HEK293 (cell line): ENCODE results near the gene SH2B2.
"Not testable (repeated sequence)": the region's sequence is repeated elsewhere in the genome, so short reads cannot be mapped to it uniquely, and the experiment has no call there.

Experiments
- CTCF ChIA-PET: fragments of 350-600 bp; formaldehyde crosslinking; extraction: SDS; loops from one replicate; lab custom pipeline; 2021; ENCODE audit warnings: antibody characterized with exemption; lab: Yijun Ruan, JAX
- POLR2A ChIA-PET: fragments of 300-600 bp; formaldehyde crosslinking; extraction: SDS; loops from one replicate; lab custom pipeline; 2020; ENCODE audit warnings: antibody characterized with exemption, inconsistent platforms; lab: Yijun Ruan, JAX
- H3K27ac ChIP-seq: fragments of 200-500 bp; sonication (Bioruptor generic); 2 replicates; pipeline ENCODE4 v1.5.1; 2014; ENCODE audit warnings: low read depth, low read length, control low read depth, inconsistent platforms; ENCODE audit errors: extremely low read depth
- H3K36me3 ChIP-seq, 2 experiments: fragments of 200-500 bp in 1 of 2; sonication (Bioruptor generic) in 1 of 2; 1 replicate in 1 of 2; 2 replicates in 1 of 2; pipeline ENCODE4 v1.5.1; 2014 to 2017; ENCODE audit warnings: inconsistent platforms in 2 of 2, low read length in 2 of 2; ENCODE audit not compliant: control insufficient read depth in 2 of 2, insufficient read depth in 1 of 2
- H3K4me1 ChIP-seq: fragments of 200-500 bp; sonication (Bioruptor generic); 2 replicates; pipeline ENCODE4 v1.5.1; 2014; ENCODE audit warnings: mild to moderate bottlenecking, low read length, inconsistent platforms; ENCODE audit not compliant: control insufficient read depth, insufficient read depth
- H3K4me3 ChIP-seq: 2 replicates; pipeline ENCODE4 v1.5.1; 2011; ENCODE audit warnings: low read depth, mild to moderate bottlenecking, control low read depth, low read length, moderate library complexity
- H3K9me3 ChIP-seq: fragments of 200-500 bp; sonication (Bioruptor generic); 2 replicates; pipeline ENCODE4 v1.5.1; 2014; ENCODE audit warnings: low read depth, low read length, inconsistent platforms; ENCODE audit not compliant: control insufficient read depth, insufficient read depth
- ZXDB ChIP-seq: fragments of 450-650 bp; formaldehyde crosslinking; IDR thresholded peaks from 2 replicates; pipeline ENCODE4 v1.5.1; 2016; ENCODE audit warnings: missing biosample characterization, missing genetic modification characterization
- TF ChIP-seq, protein P1 (sequence below): fragments of 450-650 bp; formaldehyde crosslinking; IDR thresholded peaks from 2 replicates; pipeline ENCODE4 v1.5.1; 2016; ENCODE audit warnings: missing biosample characterization, missing genetic modification characterization
- TF ChIP-seq, protein P2 (sequence below): fragments of 450-650 bp; formaldehyde crosslinking; conservative IDR thresholded peaks from 2 replicates; pipeline ENCODE4 v1.5.1; 2016; ENCODE audit warnings: low read depth, missing biosample characterization, missing genetic modification characterization
- TF ChIP-seq, protein P3 (sequence below): fragments of 450-650 bp; formaldehyde crosslinking; IDR thresholded peaks from 2 replicates; pipeline ENCODE4 v1.5.1; 2016; ENCODE audit warnings: missing biosample characterization, missing genetic modification characterization

SH2B2 gene

DNA sequence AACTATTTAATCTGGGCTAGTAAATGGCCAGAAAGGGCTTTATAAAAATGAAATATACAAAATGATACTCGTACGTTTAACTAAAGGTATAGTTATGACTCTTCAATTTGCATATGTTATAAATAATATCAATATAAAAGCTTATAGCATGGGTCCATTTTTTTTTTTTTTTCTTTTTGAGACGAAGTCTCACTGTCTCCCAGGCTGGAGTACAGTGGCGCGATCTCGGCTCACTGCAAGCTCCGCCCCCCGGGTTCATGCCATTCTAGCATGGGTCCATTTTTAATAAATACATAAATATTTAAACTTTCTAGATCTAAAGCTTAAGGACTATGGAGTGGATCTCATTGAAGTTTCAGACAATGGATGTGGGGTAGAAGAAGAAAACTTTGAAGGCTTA lies 50.3 kb downstream of the SH2B2 start:
- H3K36me3 ChIP-seq, H3K4me3 ChIP-seq, H3K4me1 ChIP-seq, H3K27ac ChIP-seq, POLR2A ChIA-PET, CTCF ChIA-PET, H3K9me3 ChIP-seq: not testable (repeated sequence)

DNA sequence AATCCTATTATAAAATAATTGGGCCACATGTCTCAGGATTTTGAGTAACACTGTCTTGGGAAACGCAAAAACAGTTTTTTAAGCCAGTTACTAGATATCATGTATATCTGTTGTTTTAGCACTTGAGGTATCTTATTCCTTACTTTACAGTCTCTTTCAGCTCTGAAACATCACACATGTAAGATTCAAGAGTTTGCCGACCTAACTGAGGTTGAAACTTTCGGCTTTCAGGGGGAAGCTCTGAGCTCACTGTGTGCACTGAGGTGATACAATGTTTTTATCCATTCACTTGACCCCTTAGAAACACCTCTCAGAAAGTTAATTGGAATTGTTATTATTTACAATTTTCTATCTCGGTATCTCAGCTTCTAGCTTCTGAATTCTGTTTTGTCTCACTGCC lies 50.8 kb downstream of the SH2B2 start:
- CTCF ChIA-PET, H3K27ac ChIP-seq, H3K9me3 ChIP-seq, POLR2A ChIA-PET, H3K36me3 ChIP-seq, H3K4me3 ChIP-seq, H3K4me1 ChIP-seq: not testable (repeated sequence)

DNA sequence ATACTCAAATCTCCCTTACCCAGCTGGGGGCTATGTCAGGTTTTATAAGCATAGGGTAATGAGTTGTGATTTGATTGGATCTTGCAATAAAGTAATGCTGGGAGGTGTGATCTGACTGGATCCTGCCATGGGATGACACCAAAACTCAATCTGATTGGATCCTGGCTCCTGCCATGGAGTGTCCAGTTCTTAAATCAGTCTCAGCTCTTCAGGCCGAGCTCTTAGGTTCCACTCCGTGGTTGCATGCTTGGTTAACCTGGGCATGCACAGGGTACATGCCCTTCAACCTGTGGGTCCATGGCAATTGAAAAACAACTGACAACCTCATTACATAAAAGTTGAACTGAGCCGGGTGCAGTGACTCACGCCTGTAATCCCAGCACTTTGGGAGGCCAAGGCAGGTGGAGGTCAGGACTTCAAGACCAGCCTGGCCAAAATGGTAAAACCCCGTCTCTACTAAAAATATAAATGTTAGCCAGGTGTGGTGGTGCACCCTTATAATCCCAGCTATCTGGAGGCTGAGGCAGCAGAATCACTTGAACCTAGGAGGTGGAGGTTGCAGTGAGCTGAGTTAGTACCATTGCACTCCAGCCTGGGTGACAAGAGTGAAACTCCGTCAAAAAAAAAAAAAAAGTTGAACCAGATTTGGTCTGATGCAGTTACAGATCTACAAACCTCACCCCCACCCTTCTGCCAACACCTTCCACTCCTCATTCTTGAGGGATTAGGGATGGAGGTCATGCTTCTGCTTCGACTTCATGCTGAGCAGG lies 54.1 kb downstream of the SH2B2 start:
- H3K36me3 ChIP-seq, CTCF ChIA-PET, H3K9me3 ChIP-seq, H3K4me3 ChIP-seq, POLR2A ChIA-PET, H3K4me1 ChIP-seq, H3K27ac ChIP-seq: not testable (repeated sequence)

- H3K4me3 ChIP-seq, POLR2A ChIA-PET, H3K27ac ChIP-seq, CTCF ChIA-PET, H3K4me1 ChIP-seq, H3K9me3 ChIP-seq, H3K36me3 ChIP-seq: not testable (repeated sequence)
These were observed 60.3 kb downstream of the SH2B2 start for GRCh38 chr7:102346983-102347382.

DNA sequence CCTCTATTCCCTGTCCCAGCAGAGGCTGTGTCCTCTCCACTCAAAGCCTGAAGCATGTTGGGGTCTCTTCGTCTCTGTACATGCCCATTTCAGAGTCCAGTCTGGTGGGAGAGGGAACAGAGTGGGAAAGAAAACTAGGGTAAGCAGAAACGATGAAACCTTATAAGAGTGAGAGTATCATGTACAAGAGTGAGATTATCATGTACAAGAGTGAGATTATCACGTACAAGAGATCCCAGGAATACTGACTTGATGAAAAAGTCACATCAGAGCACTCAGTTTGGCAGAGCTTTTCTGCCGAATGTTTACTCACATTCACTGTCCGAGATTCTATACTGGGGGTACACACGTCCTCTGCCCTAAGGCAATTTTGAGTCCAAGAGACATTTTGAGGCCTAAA lies 69.7 kb downstream of the SH2B2 start, which contains the start of gene SPDYE6:
Gene SPDYE6, minus strand, starts transcription at position 101 of the 400 bp plus-strand sequence. CDS start 421 bp downstream, outside the sequence.
- H3K4me3 ChIP-seq, H3K4me1 ChIP-seq, POLR2A ChIA-PET, H3K9me3 ChIP-seq, H3K27ac ChIP-seq, CTCF ChIA-PET, H3K36me3 ChIP-seq: not testable (repeated sequence)

- H3K9me3 ChIP-seq, CTCF ChIA-PET, H3K36me3 ChIP-seq, H3K4me1 ChIP-seq: not testable (repeated sequence)
- Histone ChIP-seq H3K27ac (peak overlapping the region; percentile 8; the same call in 1 of the 2 replicates), H3K4me3 (peak overlapping the region; percentile 57)
- POLR2A ChIA-PET = interaction anchor here (0.7 to 1.2 kb wide), 5 partner anchors 41 to 104 kb away, joined by 3 to 6 read pairs (median 4); partner anchors contain the start of gene SH2B2
- TF ChIP-seq ZXDB (tag by site-specific recombination) = peak; percentile 58
- TF ChIP-seq, protein P1, sequence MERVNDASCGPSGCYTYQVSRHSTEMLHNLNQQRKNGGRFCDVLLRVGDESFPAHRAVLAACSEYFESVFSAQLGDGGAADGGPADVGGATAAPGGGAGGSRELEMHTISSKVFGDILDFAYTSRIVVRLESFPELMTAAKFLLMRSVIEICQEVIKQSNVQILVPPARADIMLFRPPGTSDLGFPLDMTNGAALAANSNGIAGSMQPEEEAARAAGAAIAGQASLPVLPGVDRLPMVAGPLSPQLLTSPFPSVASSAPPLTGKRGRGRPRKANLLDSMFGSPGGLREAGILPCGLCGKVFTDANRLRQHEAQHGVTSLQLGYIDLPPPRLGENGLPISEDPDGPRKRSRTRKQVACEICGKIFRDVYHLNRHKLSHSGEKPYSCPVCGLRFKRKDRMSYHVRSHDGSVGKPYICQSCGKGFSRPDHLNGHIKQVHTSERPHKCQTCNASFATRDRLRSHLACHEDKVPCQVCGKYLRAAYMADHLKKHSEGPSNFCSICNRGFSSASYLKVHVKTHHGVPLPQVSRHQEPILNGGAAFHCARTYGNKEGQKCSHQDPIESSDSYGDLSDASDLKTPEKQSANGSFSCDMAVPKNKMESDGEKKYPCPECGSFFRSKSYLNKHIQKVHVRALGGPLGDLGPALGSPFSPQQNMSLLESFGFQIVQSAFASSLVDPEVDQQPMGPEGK (tag by site-specific recombination) = peak; percentile 45
- TF ChIP-seq, protein P2, sequence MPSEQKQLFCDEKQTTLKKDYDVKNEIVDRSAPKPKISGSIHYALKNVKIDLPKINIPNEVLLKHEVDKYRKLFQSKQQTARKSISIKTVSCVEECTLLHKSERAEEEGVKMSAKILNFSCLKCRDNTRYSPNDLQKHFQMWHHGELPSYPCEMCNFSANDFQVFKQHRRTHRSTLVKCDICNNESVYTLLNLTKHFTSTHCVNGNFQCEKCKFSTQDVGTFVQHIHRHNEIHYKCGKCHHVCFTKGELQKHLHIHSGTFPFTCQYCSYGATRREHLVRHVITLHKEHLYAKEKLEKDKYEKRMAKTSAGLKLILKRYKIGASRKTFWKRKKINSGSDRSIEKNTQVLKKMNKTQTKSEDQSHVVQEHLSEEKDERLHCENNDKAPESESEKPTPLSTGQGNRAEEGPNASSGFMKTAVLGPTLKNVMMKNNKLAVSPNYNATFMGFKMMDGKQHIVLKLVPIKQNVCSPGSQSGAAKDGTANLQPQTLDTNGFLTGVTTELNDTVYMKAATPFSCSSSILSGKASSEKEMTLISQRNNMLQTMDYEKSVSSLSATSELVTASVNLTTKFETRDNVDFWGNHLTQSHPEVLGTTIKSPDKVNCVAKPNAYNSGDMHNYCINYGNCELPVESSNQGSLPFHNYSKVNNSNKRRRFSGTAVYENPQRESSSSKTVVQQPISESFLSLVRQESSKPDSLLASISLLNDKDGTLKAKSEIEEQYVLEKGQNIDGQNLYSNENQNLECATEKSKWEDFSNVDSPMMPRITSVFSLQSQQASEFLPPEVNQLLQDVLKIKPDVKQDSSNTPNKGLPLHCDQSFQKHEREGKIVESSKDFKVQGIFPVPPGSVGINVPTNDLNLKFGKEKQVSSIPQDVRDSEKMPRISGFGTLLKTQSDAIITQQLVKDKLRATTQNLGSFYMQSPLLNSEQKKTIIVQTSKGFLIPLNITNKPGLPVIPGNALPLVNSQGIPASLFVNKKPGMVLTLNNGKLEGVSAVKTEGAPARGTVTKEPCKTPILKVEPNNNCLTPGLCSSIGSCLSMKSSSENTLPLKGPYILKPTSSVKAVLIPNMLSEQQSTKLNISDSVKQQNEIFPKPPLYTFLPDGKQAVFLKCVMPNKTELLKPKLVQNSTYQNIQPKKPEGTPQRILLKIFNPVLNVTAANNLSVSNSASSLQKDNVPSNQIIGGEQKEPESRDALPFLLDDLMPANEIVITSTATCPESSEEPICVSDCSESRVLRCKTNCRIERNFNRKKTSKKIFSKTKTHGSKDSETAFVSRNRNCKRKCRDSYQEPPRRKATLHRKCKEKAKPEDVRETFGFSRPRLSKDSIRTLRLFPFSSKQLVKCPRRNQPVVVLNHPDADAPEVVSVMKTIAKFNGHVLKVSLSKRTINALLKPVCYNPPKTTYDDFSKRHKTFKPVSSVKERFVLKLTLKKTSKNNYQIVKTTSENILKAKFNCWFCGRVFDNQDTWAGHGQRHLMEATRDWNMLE (tag by site-specific recombination) = peak; percentile 50
- TF ChIP-seq, protein P3, sequence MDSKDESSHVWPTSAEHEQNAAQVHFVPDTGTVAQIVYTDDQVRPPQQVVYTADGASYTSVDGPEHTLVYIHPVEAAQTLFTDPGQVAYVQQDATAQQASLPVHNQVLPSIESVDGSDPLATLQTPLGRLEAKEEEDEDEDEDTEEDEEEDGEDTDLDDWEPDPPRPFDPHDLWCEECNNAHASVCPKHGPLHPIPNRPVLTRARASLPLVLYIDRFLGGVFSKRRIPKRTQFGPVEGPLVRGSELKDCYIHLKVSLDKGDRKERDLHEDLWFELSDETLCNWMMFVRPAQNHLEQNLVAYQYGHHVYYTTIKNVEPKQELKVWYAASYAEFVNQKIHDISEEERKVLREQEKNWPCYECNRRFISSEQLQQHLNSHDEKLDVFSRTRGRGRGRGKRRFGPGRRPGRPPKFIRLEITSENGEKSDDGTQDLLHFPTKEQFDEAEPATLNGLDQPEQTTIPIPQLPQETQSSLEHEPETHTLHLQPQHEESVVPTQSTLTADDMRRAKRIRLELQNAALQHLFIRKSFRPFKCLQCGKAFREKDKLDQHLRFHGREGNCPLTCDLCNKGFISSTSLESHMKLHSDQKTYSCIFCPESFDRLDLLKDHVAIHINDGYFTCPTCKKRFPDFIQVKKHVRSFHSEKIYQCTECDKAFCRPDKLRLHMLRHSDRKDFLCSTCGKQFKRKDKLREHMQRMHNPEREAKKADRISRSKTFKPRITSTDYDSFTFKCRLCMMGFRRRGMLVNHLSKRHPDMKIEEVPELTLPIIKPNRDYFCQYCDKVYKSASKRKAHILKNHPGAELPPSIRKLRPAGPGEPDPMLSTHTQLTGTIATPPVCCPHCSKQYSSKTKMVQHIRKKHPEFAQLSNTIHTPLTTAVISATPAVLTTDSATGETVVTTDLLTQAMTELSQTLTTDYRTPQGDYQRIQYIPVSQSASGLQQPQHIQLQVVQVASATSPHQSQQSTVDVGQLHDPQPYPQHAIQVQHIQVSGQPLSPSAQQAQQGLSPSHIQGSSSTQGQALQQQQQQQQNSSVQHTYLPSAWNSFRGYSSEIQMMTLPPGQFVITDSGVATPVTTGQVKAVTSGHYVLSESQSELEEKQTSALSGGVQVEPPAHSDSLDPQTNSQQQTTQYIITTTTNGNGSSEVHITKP (tag by site-specific recombination) = peak; percentile 51; the same call in 1 of the 2 replicates
These were observed 77.1 kb downstream of the SH2B2 start for GRCh38 chr7:102363549-102364393.
